ENCODE measurements around the gene EVA1A.

EVA1A gene

DNA sequence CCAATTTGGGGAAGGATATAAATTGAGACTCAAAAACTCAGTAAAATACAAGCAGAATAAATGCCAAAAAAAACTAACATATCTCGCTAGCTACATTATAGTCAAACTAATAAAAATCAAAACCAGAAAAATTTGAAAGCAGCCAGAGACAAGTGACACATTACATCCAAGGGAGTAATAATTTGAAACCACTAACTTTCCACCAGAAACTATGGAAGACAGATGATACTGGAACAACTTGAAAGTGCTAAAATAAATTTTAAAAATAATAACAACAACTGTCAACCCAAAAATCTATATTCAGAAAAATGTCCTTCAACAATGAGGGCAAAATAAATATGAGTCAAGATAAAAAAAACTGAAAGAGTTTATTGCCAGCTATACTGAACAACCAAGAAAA lies 110.7 kb downstream of the EVA1A start:
- H3K36me3 ChIP-seq (ENCODE audit: control insufficient read depth, insufficient read depth, low read length), result no peaks in the 10 kb centered on the region
- TF ChIP-seq, protein P1, sequence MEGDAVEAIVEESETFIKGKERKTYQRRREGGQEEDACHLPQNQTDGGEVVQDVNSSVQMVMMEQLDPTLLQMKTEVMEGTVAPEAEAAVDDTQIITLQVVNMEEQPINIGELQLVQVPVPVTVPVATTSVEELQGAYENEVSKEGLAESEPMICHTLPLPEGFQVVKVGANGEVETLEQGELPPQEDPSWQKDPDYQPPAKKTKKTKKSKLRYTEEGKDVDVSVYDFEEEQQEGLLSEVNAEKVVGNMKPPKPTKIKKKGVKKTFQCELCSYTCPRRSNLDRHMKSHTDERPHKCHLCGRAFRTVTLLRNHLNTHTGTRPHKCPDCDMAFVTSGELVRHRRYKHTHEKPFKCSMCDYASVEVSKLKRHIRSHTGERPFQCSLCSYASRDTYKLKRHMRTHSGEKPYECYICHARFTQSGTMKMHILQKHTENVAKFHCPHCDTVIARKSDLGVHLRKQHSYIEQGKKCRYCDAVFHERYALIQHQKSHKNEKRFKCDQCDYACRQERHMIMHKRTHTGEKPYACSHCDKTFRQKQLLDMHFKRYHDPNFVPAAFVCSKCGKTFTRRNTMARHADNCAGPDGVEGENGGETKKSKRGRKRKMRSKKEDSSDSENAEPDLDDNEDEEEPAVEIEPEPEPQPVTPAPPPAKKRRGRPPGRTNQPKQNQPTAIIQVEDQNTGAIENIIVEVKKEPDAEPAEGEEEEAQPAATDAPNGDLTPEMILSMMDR (IDR thresholded peaks at IDR 0.05; ENCODE audit: insufficient read depth, low read length, poor library complexity, severe bottlenecking), result no peak
- DNase-seq (ENCODE audit: extremely low read depth, insufficient read length), result no peak
- H3K27me3 ChIP-seq (replicated peaks; ENCODE audit: control insufficient read depth, insufficient read depth, low read length), result no peaks in the 10 kb centered on the region
- no peak overlapping the region for H3K4me3 ChIP-seq (replicated peaks; ENCODE audit: low read depth, low read length)

DNA sequence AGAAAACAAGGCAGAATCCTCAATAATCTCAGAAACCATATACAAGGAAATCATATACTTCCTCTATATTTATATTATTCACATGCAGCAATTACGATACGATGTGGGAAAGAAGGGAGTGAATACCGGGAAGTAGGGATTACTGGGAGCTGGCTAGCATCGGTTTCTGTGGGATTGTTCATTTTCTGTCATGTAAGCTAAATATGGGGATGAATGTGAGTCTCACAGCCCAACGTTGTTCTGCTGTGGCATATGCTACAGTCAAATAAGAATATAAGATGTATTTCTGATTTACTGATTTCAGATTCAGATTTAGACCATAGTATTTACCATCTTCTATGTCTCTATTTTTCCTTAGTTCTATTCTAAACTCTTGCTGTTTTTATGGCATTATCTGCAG lies 113.6 kb downstream of the EVA1A start:
- no peak for DNase-seq (ENCODE audit: extremely low read depth, insufficient read length)
- TF ChIP-seq, protein P1 (IDR thresholded peaks at IDR 0.05; ENCODE audit: insufficient read depth, low read length, poor library complexity, severe bottlenecking), result no peak
- Histone ChIP-seq H3K4me3 (replicated peaks; ENCODE audit: low read depth, low read length) (no peak overlapping the region), H3K36me3 (ENCODE audit: control insufficient read depth, insufficient read depth, low read length) (no peaks in the 10 kb centered on the region), H3K27me3 (replicated peaks; ENCODE audit: control insufficient read depth, insufficient read depth, low read length) (no peaks in the 10 kb centered on the region)
